Right atrium auricular region (tissue), 2 donors: ENCODE results near the gene FOXO1. TPM values are rescaled to one million over a fixed set of nuclear protein-coding genes. Genes with fewer than 3 reads are reported as not detected.

Experiments used
- DNase-seq: peaks from one replicate; pipeline ENCODE4 v3.0.0-alpha.2; 2019; ENCODE audit warnings: low spot score
- H3K27ac ChIP-seq, 2 donors: fragments of 200-600 bp; sonication (generic); 1 replicate in 1 of 2; 2 replicates in 1 of 2; pipeline ENCODE4 v1.5.1; 2016 to 2019
- H3K27me3 ChIP-seq, 2 donors: fragments of 200-600 bp; sonication (generic); one replicate each; pipeline versions ENCODE4 v1.5.1 to v1.6.0; 2017 to 2019
- H3K36me3 ChIP-seq: fragments of 200-600 bp; sonication (generic); one replicate; pipeline ENCODE4 v1.5.1; 2016
- H3K4me1 ChIP-seq, 2 donors: fragments of 200-600 bp; sonication (generic); one replicate each; pipeline versions ENCODE4 v1.5.1 to v1.6.0; 2017 to 2019
- H3K4me3 ChIP-seq, 2 donors: fragments of 200-600 bp; sonication (generic); 1 replicate in 1 of 2; 2 replicates in 1 of 2; pipeline ENCODE4 v1.5.1; 2017 to 2019; ENCODE audit warnings: mild to moderate bottlenecking in 1 of 2, moderate library complexity in 1 of 2
- H3K9me3 ChIP-seq, 2 donors: fragments of 200-600 bp; sonication (generic); one replicate each; pipeline ENCODE4 v1.5.1; 2019
- total RNA-seq, 2 donors: library from RNA; depleted of rRNA; stranded (reverse); fragments of >200 nt; gene quantifications; one replicate each; pipeline ENCODE4 v1.1.0, GENCODE V29; 2016
- TF ChIP-seq, protein P1 (sequence below), 2 donors: fragments of 200-600 bp; sonication (generic); IDR thresholded peaks; one replicate each; pipeline ENCODE4 v1.5.1; 2019; ENCODE audit warnings: antibody characterized with exemption in 2 of 2

The FOXO1 gene
- total RNA-seq, 2 donors from 2014 or later, result 17.3 to 32.7 TPM

DNA sequence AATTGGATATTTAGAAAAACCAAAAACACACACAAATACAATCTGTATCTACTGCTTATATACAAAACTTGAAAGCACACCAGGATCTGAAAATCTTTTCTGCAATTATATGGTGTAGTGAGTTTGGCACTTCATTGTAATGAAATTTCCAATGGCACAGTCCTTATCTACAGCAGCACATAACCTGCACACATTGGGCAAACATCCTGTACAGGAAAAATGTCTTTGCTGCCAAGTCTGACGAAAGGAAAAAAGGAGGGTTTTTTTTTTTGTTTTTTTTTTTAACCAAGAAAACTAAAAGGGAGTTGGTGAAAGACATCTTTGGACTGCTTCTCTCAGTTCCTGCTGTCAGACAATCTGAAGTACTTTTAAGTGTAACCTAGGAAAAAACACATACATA lies 107.8 kb downstream of the FOXO1 start:
- H3K4me1 ChIP-seq, result peaks cover 0 to 62% of the 10 kb centered on the region in 2 donors
- TF ChIP-seq, protein P1, sequence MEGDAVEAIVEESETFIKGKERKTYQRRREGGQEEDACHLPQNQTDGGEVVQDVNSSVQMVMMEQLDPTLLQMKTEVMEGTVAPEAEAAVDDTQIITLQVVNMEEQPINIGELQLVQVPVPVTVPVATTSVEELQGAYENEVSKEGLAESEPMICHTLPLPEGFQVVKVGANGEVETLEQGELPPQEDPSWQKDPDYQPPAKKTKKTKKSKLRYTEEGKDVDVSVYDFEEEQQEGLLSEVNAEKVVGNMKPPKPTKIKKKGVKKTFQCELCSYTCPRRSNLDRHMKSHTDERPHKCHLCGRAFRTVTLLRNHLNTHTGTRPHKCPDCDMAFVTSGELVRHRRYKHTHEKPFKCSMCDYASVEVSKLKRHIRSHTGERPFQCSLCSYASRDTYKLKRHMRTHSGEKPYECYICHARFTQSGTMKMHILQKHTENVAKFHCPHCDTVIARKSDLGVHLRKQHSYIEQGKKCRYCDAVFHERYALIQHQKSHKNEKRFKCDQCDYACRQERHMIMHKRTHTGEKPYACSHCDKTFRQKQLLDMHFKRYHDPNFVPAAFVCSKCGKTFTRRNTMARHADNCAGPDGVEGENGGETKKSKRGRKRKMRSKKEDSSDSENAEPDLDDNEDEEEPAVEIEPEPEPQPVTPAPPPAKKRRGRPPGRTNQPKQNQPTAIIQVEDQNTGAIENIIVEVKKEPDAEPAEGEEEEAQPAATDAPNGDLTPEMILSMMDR (IDR thresholded peaks at IDR 0.05), result no peak
- no peaks in the 10 kb centered on the region for H3K9me3 ChIP-seq
- no peak overlapping the region for H3K27ac ChIP-seq
- no peaks in the 10 kb centered on the region for H3K27me3 ChIP-seq
- no peak overlapping the region for H3K4me3 ChIP-seq
- peaks cover 15% of the 10 kb centered on the region for H3K36me3 ChIP-seq
- DNase-seq, result no peak

DNA sequence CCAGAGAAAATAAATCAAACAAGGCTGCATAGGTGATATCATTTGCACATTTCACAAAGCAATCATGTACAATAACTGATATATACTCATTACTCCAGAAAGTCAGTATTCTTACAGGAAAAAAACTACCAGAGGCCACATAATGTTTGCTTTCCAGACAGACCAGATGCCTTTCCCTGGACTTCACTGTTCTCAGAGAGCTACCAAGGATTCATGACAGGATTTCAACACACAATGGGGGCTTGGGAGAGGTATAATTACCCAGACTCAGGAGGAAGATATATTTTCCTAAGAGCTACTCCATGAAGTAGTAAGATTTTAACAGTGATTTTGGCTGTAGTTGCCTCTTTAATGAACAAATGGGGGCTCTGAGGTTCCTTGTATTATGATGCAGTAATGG lies 110.0 kb downstream of the FOXO1 start:
- H3K27me3 ChIP-seq, result no peaks in the 10 kb centered on the region
- TF ChIP-seq, protein P1 (IDR thresholded peaks at IDR 0.05), result no peak
- H3K27ac ChIP-seq, result no peak overlapping the region
- no peak for DNase-seq
- peaks cover 0 to 46% of the 10 kb centered on the region in 2 donors for H3K4me1 ChIP-seq
- H3K36me3 ChIP-seq, result peaks cover 15% of the 10 kb centered on the region
- no peaks in the 10 kb centered on the region for H3K9me3 ChIP-seq
- H3K4me3 ChIP-seq, result no peak overlapping the region

DNA sequence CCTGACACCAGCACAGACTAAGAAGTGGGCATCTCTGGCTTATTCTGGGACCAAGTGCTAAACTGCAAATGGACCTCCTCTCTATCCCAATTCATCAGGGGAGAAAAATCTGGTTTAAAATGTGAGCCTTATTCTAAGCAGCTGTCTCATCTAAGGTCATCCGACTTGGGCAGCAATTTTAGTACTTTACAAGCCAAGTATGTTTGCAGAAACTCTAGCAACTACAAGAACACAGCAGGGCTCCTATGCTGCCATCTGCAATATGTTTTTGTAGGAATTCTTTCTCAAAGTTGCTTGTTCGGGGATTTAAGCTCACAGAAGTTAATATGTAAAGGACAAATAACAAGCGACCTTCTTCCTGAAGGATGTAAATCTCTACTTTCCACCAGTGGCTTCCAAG lies 113.1 kb downstream of the FOXO1 start:
- peaks cover 0 to 31% of the 10 kb centered on the region in 2 donors for H3K4me1 ChIP-seq
- H3K9me3 ChIP-seq, result no peaks in the 10 kb centered on the region
- TF ChIP-seq, protein P1 (IDR thresholded peaks at IDR 0.05), result no peak
- H3K27ac ChIP-seq, result no peak overlapping the region
- no peaks in the 10 kb centered on the region for H3K27me3 ChIP-seq
- no peaks in the 10 kb centered on the region for H3K36me3 ChIP-seq
- no peak for DNase-seq
- H3K4me3 ChIP-seq, result no peak overlapping the region

DNA sequence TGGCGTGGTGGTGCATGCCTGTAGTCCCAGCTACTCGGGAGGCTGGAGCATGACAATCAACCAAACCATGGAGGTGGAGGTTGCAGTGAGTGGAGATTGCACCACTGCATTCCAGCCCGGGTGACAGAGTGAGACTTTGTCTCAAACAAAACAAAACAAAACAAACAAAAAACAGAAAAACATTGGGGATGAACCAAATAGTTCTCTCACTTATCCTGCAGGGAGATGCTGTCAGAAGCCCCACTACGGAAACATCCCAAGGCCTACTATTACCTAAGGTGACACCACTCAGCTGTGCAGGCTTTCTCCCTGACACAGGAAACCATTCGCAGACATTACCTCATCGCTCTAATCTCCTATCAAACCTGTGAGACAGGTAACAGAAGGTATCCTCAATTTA lies 113.5 kb downstream of the FOXO1 start:
- TF ChIP-seq, protein P1 (IDR thresholded peaks at IDR 0.05), result no peak
- no peak for DNase-seq
- no peaks in the 10 kb centered on the region for H3K9me3 ChIP-seq
- H3K36me3 ChIP-seq, result no peaks in the 10 kb centered on the region
- no peaks in the 10 kb centered on the region for H3K27me3 ChIP-seq
- H3K27ac ChIP-seq, result no peak overlapping the region
- peaks cover 0 to 30% of the 10 kb centered on the region in 2 donors for H3K4me1 ChIP-seq
- H3K4me3 ChIP-seq, result no peak overlapping the region

DNA sequence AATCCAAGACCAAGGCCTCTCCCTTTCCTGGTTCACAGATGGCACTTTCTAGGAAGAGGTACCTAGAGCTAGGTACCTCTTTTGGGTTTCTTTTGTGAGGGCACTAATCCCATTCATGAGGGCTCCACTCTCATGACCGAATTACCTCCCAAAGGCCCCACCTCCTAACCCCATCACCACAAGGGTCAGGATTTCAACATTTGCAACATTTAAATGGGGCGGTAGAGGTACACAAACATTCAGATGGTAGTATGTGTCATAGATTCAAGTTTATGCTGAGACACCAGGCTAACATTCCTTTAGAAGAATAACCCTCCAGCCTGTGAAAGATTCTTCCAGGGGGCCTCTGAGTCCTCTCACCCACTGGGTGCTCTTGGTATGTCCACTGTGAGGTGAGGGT lies 116.3 kb downstream of the FOXO1 start:
- Histone ChIP-seq H3K27ac (no peak overlapping the region), H3K27me3 (no peaks in the 10 kb centered on the region), H3K4me1 (peaks cover 0 to 3% of the 10 kb centered on the region in 2 donors), H3K9me3 (no peaks in the 10 kb centered on the region), H3K36me3 (no peaks in the 10 kb centered on the region), H3K4me3 (no peak overlapping the region)
- TF ChIP-seq, protein P1 (IDR thresholded peaks at IDR 0.05), result no peak
- no peak for DNase-seq

DNA sequence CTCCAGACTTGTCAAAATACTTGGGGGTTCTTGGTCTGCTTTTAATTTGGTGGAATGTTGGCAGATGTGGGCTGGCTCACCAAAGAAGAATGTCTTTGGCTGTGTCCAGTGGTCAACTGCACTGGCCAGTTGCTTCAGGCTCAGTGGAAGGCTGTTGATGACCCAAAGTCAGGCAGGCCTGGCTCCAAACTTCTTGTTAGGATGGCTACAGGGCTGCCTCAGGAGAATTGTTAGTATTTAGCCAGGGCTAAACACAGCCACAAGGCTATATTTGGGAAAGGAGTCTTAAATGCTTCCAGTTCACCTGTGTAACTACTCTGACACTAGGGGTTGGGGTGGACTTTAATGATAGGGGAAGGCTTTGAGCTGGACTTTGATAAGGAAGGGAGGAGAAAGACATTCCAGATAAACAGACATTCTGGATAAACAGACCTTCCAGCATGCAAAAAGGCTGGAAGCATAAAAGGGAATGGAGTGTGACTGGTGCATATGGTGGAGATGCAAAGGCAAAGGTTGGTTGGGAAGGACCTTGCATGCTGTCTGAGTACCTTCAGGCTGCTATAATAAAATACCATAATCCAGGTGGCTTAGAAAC lies 116.8 kb downstream of the FOXO1 start:
- Histone ChIP-seq H3K4me3 (no peak overlapping the region), H3K9me3 (no peaks in the 10 kb centered on the region), H3K36me3 (no peaks in the 10 kb centered on the region), H3K27me3 (no peaks in the 10 kb centered on the region), H3K27ac (no peak overlapping the region), H3K4me1 (no peaks in the 10 kb centered on the region)
- TF ChIP-seq, protein P1 (IDR thresholded peaks at IDR 0.05), result no peak
- peak; percentile 75 for DNase-seq
